SK-N-SH (cell line): Measurements from ENCODE around the gene NDUFS8.

ENCODE experiments used
- CHD2 ChIP-seq: fragments of 150-350 bp; IDR thresholded peaks from 2 replicates; pipeline ENCODE4 v1.6.1; 2018; ENCODE audit warnings: low read length; ENCODE audit not compliant: partially characterized antibody
- CTCF ChIP-seq: fragments of 200-600 bp; sonication (generic); IDR thresholded peaks from 2 replicates; pipeline ENCODE4 v1.6.1; 2017; ENCODE audit warnings: antibody characterized with exemption, mild to moderate bottlenecking, moderate library complexity
- EP300 ChIP-seq, 2 experiments: IDR thresholded peaks; 2 replicates each; pipeline versions ENCODE4 v1.4.0 to v1.6.1; 2012; ENCODE audit warnings: borderline replicate concordance in 1 of 2, low read depth in 1 of 2, low read length in 1 of 2
- FOXJ3 ChIP-seq: sonication (generic); formaldehyde crosslinking; IDR thresholded peaks from 2 replicates; pipeline ENCODE4 v1.5.1; 2020; ENCODE audit warnings: mild to moderate bottlenecking, missing genetic modification reagents
- GABPA ChIP-seq: IDR thresholded peaks from 2 replicates; pipeline ENCODE4 v1.4.0; 2012; ENCODE audit warnings: low read depth, mild to moderate bottlenecking
- JUND ChIP-seq: IDR thresholded peaks from 2 replicates; pipeline ENCODE4 v1.4.0; 2012
- RAD21 ChIP-seq: IDR thresholded peaks from 2 replicates; pipeline ENCODE4 v1.6.1; 2012; ENCODE audit warnings: mild to moderate bottlenecking, low read length
- REST ChIP-seq: IDR thresholded peaks from 2 replicates; pipeline ENCODE4 v1.6.1; 2012; ENCODE audit warnings: mild to moderate bottlenecking, low read depth, low read length, moderate library complexity
- RFX5 ChIP-seq: IDR thresholded peaks from 2 replicates; pipeline ENCODE4 v1.6.1; 2012; ENCODE audit warnings: mild to moderate bottlenecking, improper control_type of control experiment, low read length
- RXRA ChIP-seq: IDR thresholded peaks from 2 replicates; pipeline ENCODE4 v1.4.0; 2012; ENCODE audit warnings: low read depth, mild to moderate bottlenecking, borderline replicate concordance
- SMC3 ChIP-seq: IDR thresholded peaks from 2 replicates; pipeline ENCODE4 v1.6.1; 2012; ENCODE audit warnings: low read depth, low read length, improper control_type of control experiment
- ZBTB33 ChIP-seq: IDR thresholded peaks from 2 replicates; pipeline ENCODE4 v1.4.0; 2012; ENCODE audit warnings: low read depth, borderline replicate concordance

- TF ChIP-seq CTCF (no peak), REST (no peak), ZBTB33 (no peak), SMC3 (no peak), CHD2 (no peak), RFX5 (no peak), RAD21 (no peak), RXRA (no peak), GABPA (no peak), FOXJ3 (CRISPR knock-in tag) (no peak), JUND (no peak), EP300 (IDR thresholded peaks at IDR 0.05; ENCODE audit: borderline replicate concordance in 1 of 2, low read depth in 1 of 2, low read length in 1 of 2) (no peak)
Measured at GRCh38 chr11:68083517-68083916, 53.0 kb downstream of the NDUFS8 start.
